HG02623 (cell line): ENCODE data around the gene NEDD4L.

Experiments
- ATAC-seq: cut with Tn5 transposase; IDR thresholded peaks from one replicate; pipeline ENCODE4 v1.9.1; 2021; ENCODE audit warnings: moderate library complexity; ENCODE audit not compliant: unreplicated experiment

Gene NEDD4L

GRCh38 chr18:58389745-58390144, 345.7 kb downstream of the NEDD4L start:
- no peak for ATAC-seq

DNA sequence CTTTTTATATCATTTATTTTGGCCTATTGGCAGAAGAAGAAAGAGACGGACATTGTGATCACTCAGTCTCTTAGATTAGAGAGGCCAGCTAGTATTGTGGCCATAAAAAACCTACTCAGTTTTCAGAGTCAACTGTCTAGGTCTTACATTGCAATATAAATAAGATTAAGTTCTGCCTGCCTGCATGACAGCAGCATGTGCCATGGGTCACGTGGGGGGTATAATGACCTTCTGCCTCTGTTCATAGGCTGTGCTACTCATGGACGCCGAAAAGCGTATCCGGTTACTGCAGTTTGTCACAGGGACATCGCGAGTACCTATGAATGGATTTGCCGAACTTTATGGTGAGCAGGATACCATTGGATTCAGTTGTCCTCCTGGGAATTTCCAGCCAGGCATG, 346.4 kb downstream of the NEDD4L start:
- no peak for ATAC-seq

DNA sequence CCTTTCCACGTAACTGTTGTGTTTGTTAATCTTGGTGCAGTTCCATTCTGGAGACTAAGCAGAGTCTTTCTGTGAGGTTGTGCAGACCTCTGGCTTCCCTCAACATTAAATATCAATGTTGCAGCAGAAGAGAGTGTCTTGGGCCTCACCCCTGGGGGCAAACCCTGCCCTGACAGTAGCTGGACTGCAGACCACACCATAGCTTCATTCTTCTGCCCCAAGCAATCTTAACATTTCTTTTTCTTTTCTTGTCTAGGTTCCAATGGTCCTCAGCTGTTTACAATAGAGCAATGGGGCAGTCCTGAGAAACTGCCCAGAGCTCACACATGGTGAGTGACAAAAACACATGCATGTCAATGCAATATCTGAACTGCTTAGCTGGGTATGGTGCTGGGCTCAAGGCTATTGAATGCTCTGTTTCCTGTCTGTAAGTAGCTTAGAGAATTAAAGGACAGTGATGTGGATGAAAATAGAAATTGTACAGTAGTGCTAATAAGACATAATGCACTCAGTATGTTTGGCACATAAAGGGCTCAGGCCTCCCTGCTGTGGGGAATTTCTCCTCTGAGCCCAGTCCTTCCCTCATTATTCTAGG, 347.3 kb downstream of the NEDD4L start:
- no peak for ATAC-seq

- no peak for ATAC-seq
Measured at GRCh38 chr18:58391932-58392323, 347.9 kb downstream of the NEDD4L start.

DNA sequence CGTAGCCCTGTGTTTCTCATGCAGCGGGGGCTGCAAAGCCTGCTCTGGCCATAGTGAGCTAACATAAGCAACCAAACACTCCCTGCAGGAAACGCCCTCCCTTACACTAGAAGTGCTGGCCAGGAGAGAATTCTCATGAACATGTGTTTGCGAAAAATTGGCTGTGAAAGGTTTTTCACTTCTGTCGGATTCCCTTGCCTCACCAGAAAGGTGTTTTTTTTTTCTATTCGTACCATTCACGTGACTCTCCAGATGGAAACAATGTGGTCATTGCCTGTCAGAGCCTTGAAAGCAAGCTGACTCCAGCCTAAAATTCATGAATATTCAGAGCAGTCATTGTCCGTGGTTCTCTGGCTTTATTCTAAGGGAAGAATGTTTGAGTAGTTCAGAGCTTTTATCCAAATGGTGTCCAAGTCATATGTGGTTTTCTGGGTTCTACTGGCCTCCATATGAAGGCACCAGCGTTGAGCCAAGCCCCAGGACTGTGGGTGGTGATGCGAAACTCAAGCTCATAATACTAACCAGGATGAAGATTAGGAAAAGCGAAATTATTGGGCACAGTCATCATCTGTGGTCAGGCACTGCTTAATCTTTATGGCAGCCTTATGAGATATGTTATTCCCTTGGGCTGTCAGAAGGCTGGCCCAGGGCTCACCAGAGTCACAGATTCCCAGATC, 348.4 kb downstream of the NEDD4L start:
- ATAC-seq = no peak

DNA sequence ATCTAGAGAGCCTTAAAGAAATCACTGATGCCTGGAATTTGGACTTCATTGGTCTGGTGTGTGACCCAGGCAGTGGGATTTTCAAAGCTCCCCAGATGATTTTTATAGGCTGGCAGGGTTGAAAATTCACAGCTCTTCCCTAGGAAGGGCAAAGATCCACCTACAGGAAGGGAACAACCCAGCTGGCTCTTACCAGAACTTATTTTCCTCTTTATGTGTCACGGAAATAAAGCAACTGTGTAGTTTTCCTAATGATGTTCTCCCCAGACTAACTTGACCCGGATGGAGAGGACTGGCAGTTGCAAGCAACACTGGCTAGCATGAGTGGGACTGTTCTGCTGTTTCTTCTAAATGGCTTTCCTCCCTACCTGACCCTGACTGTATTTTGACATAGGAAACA, 349.3 kb downstream of the NEDD4L start:
- ATAC-seq = no peak

GRCh38 chr18:58394046-58394445, 350.0 kb downstream of the NEDD4L start:
- no peak for ATAC-seq

GRCh38 chr18:58394602-58395425, 350.8 kb downstream of the NEDD4L start:
- no peak for ATAC-seq

DNA sequence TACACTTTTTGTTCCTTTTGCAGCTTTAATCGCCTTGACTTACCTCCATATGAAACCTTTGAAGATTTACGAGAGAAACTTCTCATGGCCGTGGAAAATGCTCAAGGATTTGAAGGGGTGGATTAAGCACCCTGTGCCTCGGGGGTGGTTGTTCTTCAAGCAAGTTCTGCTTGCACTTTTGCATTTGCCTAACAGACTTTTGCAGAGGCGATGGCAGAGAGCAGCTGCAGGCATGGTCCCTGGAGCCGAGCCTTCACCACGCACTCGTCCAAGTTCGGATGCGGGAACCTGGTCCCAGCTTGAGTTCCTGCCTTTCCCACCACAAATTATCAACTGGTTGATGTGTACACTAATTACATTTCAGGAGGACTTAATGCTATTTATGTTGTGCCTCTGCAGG, 352.1 kb downstream of the NEDD4L start:
- ATAC-seq = no peak

DNA sequence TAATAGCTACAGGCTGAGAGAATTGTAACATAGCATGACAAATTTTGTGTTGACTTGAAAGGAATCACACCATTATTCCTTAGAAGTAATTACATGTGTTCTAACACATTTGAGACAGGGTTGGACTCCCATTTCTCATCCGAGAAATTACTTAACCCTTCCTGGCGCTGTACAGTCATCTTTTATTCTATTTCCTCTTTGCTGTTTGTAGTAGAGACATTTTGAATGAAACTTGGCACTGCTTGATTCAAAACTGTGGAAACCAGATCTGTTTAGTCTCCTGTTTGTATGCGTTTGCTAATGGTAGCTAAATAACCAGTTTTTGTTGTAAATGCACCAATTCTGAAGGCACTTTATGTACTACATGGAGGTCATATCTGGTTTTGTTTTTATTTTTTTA, 352.9 kb downstream of the NEDD4L start:
- no peak for ATAC-seq

- ATAC-seq = no peak
Measured at GRCh38 chr18:58397385-58398132, 353.5 kb downstream of the NEDD4L start.

GRCh38 chr18:58398648-58399398, 354.8 kb downstream of the NEDD4L start:
- ATAC-seq = no peak

DNA sequence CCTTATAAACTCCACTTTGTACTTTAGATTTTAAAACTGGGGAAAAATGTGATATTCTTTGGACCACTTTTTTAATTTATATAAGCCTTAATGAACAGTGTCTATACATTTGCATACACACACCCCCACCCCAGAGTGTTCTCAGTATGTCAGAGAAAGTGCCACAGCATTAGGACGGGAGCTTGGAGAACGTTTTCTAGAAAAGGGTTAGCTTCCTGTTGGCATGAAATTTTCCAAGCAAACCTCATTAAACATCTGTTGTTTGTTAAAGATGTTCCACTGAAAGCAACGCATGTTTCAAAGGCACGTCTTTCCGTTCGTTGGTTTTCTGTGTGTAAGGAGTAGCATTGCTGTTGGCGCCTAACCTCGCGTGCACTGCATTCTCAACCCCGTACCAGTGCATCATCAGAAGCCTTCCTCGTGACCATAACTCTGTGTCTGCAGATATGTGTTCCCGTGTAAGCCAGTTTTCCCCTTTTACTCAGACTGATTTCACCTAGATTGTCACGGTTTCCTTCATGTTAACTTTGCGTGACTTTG, 356.4 kb downstream of the NEDD4L start:
- ATAC-seq = no peak

- ATAC-seq = no peak
Measured at GRCh38 chr18:58401191-58401590, 357.2 kb downstream of the NEDD4L start.

- no peak for ATAC-seq
Measured at GRCh38 chr18:58402247-58402646, 358.2 kb downstream of the NEDD4L start.

- ATAC-seq = no peak
Measured at GRCh38 chr18:58402951-58403702, 359.1 kb downstream of the NEDD4L start.

GRCh38 chr18:58403799-58404455, 359.9 kb downstream of the NEDD4L start:
- no peak for ATAC-seq

DNA sequence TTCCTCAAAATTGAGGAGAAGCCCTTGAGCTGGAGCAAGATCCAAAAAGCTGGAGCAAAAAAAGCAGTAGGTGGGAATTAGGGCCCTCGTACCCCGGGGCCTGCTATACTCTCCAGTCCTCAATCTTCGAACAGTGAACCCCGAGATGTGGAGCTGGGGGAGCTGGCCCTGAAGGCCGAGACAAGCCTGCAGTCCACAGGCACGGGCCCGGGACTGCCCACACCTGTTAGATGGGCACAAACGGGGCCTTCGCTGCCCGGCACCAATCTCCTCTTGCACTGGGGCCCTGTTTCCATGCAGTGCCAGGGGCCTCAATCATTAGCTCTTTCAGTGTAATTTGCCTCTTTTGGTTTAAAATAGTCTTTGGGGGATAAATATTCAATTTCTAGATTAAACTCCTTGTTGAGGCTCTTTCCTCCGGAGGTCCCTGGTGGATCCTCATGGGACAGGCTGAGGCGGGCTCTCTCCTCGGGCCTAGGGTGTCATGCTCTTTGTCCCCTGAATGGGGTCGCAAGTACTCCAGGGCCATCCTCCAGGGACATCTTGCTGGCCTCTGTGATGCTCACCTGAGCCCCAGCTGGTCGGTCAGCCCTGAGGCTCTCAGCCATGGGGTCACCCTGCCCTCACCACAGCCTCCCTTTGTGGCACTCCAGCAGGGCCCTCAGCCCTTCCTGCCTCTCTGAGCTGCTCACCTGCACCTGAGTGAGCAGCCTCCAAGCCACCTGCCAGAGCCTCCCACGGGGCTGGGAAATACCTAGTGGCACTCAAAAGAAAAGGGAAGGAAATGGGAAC, 361.3 kb downstream of the NEDD4L start:
- ATAC-seq = no peak
